T-cell (primary cell): Measurements from ENCODE around the gene LGI4. TPM values are rescaled to one million over a fixed set of nuclear protein-coding genes. Genes with fewer than 3 reads are reported as not detected.

Source experiments
- ATAC-seq, 4 experiments: fragments of 200-7000 bp in 3 of 4; fragments of 150-1000 bp in 1 of 4; cut with Tn5 transposase; replicated peaks in 1 of 4; 1 replicate in 3 of 4; 2 replicates in 1 of 4; pipeline ENCODE4 v1.10.0; 2021; ENCODE audit warnings: moderate library complexity in 3 of 4, mild to moderate bottlenecking in 2 of 4, moderate number of reproducible peaks in 1 of 4
- CTCF ChIA-PET, 2 donors: fragments of 300-600 bp; sonication (Branson Sonifier 250); formaldehyde crosslinking; loops; one replicate each; lab custom pipeline; 2022; ENCODE audit warnings: antibody characterized with exemption in 2 of 2; lab: Charles Lee
- POLR2A ChIA-PET, 2 donors: fragments of 300-600 bp; sonication (Branson Sonifier 250); formaldehyde crosslinking; loops; one replicate each; lab custom pipeline; 2022; ENCODE audit warnings: antibody characterized with exemption in 2 of 2; lab: Charles Lee
- DNase-seq, 35 experiments: peaks; one replicate each; pipeline versions ENCODE4 v3.0.0 to v3.0.0-alpha.2; 2013 to 2023
- H3K27ac ChIP-seq: one replicate; pipeline ENCODE4 v1.5.1; 2013; ENCODE audit warnings: low read length
- H3K27me3 ChIP-seq, 2 experiments: replicated peaks in 1 of 2; 1 replicate in 1 of 2; 2 replicates in 1 of 2; pipeline versions ENCODE4 v1.6.1 to v1.7.0; 2013; ENCODE audit warnings: low read length in 1 of 2, mixed read lengths in 1 of 2; ENCODE audit not compliant: control insufficient read depth in 2 of 2, insufficient read depth in 2 of 2; ENCODE audit errors: extremely low read depth in 1 of 2
- H3K36me3 ChIP-seq, 2 donors: 1 replicate in 1 of 2; 2 replicates in 1 of 2; pipeline versions ENCODE4 v1.6.1 to v1.7.0; 2013; ENCODE audit warnings: low read length in 1 of 2; ENCODE audit not compliant: control insufficient read depth in 2 of 2, insufficient read depth in 1 of 2; ENCODE audit errors: extremely low read depth in 1 of 2
- H3K4me1 ChIP-seq, 2 experiments: 1 replicate in 1 of 2; 2 replicates in 1 of 2; pipeline versions ENCODE4 v1.6.1 to v1.7.0; 2013; ENCODE audit warnings: low read length in 2 of 2, mixed read lengths in 1 of 2; ENCODE audit not compliant: insufficient read depth in 2 of 2, control insufficient read depth in 1 of 2; ENCODE audit errors: extremely low read depth in 1 of 2
- H3K4me3 ChIP-seq, 2 donors: 1 replicate in 1 of 2; 2 replicates in 1 of 2; pipeline versions ENCODE4 v1.5.1 to v1.7.0; 2013; ENCODE audit warnings: mild to moderate bottlenecking in 2 of 2, low read length in 1 of 2, moderate library complexity in 1 of 2; ENCODE audit not compliant: control insufficient read depth in 1 of 2; ENCODE audit errors: extremely low read depth in 1 of 2
- H3K9me3 ChIP-seq: 2 replicates; pipeline ENCODE4 v1.7.0; 2013
- H3K27ac Mint-ChIP-seq, 2 donors: one replicate each; pipeline ENCODE4 v1.8.0; 2020 to 2021; ENCODE audit warnings: mild to moderate bottlenecking in 2 of 2, mixed read lengths in 2 of 2
- H3K27me3 Mint-ChIP-seq, 2 donors: one replicate each; pipeline ENCODE4 v1.8.0; 2021 to 2022; ENCODE audit warnings: mixed read lengths in 2 of 2
- H3K36me3 Mint-ChIP-seq: one replicate; pipeline ENCODE4 v1.8.0; 2021; ENCODE audit warnings: mixed read lengths
- H3K4me1 Mint-ChIP-seq, 3 donors: one replicate each; pipeline ENCODE4 v1.8.0; 2020 to 2022; ENCODE audit warnings: mixed read lengths in 3 of 3, mild to moderate bottlenecking in 1 of 3
- H3K4me3 Mint-ChIP-seq, 3 donors: one replicate each; pipeline ENCODE4 v1.8.0; 2020 to 2022; ENCODE audit warnings: mild to moderate bottlenecking in 3 of 3, mixed read lengths in 3 of 3, moderate library complexity in 3 of 3
- H3K9me3 Mint-ChIP-seq, 3 donors: one replicate each; pipeline ENCODE4 v1.8.0; 2020 to 2022; ENCODE audit warnings: mixed read lengths in 3 of 3
- WGBS: methylation state at CpG from one replicate; pipeline ENCODE4 v1.1.5; 2013; ENCODE audit warnings: missing lambda C conversion rate; ENCODE audit not compliant: insufficient coverage; 5-methylcytosine and 5-hydroxymethylcytosine counted together
- total RNA-seq, 35 experiments: library from RNA in 6 of 35; stranded (reverse) in 6 of 35; fragments of 120-200 nt in 1 of 35; gene quantifications; one replicate each; pipeline versions ENCODE4 v1.2.1 to v1.2.4 and lab custom pipeline; 2013 to 2026

Gene LGI4
- total RNA-seq (1 to 10 TPM in 1 of 5 donors, under 1 TPM in 4; 0.15 to 1.1 (median 0.89) TPM), total RNA-seq (lab: John Stamatoyannopoulos, UW) (0.05 to 2.4 (median 0.74) reads per million in 29 experiments)
- total RNA-seq (2013) = 0.07 TPM

GRCh38 chr19:35134601-35135242 is at the start of gene LGI4:
Gene LGI4, minus strand, starts transcription at chr19:35135059. Its CDS starts 379 bp downstream, at chr19:35134680.
- Histone ChIP-seq H3K36me3 (no peaks in the 10 kb centered on the region), H3K4me1 (peaks cover 0 to 6% of the 10 kb centered on the region in 2 experiments), H3K9me3 (no peaks in the 10 kb centered on the region), H3K4me3 (no peak within 1 kb of the TSS), H3K27me3 (peaks cover 0 to 9% of the 10 kb centered on the region in 2 experiments), H3K27ac (no peak within 1 kb of the TSS)
- Mint-ChIP-seq H3K36me3 (no peaks in the 10 kb centered on the region), H3K4me3 (no peak within 1 kb of the TSS), H3K9me3 (peaks cover 0 to 12% (median 0%) of the 10 kb centered on the region in 3 donors), H3K27me3 (no peaks in the 10 kb centered on the region), H3K27ac (peak within 1 kb of the TSS in 1 of 2 donors; percentile 17), H3K4me1 (peaks cover 0 to 12% (median 8%) of the 10 kb centered on the region in 3 donors)
- 95% methylated on average over 4 of the region's 15 CpGs for WGBS
- POLR2A ChIA-PET = interaction anchor here in 1 of 2 donors (0.5 kb wide), 1 partner anchor 49 kb away, joined by 3 read pairs; no protein-coding TSS in a partner anchor
- no peak for DNase-seq
- CTCF ChIA-PET = interaction anchor here in 1 of 2 donors (1.1 kb wide), 1 partner anchor 20 kb away, joined by 4 read pairs; the partner anchor contains the start of gene FXYD5
- no peak for ATAC-seq

DNA sequence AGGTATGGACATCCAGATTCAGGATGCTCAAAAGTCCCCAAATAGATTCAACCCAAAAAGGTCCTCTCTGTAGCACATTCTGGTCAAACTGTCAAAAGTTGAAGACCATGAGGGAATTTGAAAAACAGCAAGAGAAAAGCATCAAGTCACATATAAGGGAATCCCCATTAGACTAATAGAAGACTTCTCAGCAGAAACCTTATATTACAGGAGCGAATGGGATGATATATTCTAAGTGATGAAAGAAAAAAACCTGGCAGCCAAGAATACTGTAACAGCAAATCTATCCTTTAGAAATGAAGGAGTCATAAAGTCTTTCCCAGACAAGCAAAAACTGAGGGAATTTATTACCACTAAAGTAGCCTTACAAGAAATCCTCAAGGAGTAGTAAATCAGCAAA is 49.4 kb upstream of the LGI4 start:
- peaks cover 3% of the 10 kb centered on the region for H3K9me3 ChIP-seq
- Mint-ChIP-seq H3K4me3 (no peak overlapping the region), H3K27ac (no peak overlapping the region), H3K9me3 (peaks cover 0 to 6% (median 0%) of the 10 kb centered on the region in 3 donors), H3K36me3 (no peaks in the 10 kb centered on the region), H3K4me1 (peaks cover 15 to 34% (median 28%) of the 10 kb centered on the region in 3 donors), H3K27me3 (no peaks in the 10 kb centered on the region)
- DNase-seq (no peak), ATAC-seq (no peak)
- no peaks in the 10 kb centered on the region for H3K36me3 ChIP-seq
- CTCF ChIA-PET = no interaction called here
- POLR2A ChIA-PET = no interaction called here
- H3K4me1 ChIP-seq = peaks cover 10 to 13% of the 10 kb centered on the region in 2 experiments
- H3K27ac ChIP-seq = no peak overlapping the region
- no peaks in the 10 kb centered on the region for H3K27me3 ChIP-seq
- H3K4me3 ChIP-seq = no peak overlapping the region
- no CpG with 5 or more reads among the region's 1 CpG for WGBS

DNA sequence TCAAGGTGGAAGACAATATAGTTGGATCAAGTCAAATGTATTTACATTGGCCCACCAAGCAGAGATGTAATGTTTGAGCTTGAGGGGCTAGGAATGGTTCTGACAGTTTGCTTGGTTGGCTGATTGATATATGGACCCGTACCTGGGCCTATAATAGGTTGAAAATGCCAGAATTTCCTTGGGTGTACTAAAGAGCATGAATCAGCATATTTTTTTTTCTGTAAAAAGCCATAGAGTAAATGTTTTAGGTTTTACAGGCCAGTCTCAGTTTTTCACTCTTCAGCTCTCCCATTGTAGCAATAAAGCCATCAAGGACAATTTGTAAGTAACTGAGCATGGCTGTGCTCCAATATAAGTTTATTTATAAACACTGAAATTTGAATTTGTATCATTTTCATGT is 46.5 kb upstream of the LGI4 start:
- no peak overlapping the region for H3K27ac Mint-ChIP-seq
- Histone ChIP-seq H3K4me3 (no peak overlapping the region), H3K36me3 (no peaks in the 10 kb centered on the region), H3K4me1 (peaks cover 15 to 19% of the 10 kb centered on the region in 2 experiments), H3K27ac (no peak overlapping the region), H3K9me3 (peaks cover 3% of the 10 kb centered on the region), H3K27me3 (no peaks in the 10 kb centered on the region)
- H3K36me3 Mint-ChIP-seq = no peaks in the 10 kb centered on the region
- H3K4me1 Mint-ChIP-seq = peaks cover 30 to 47% (median 35%) of the 10 kb centered on the region in 3 donors
- no peak for DNase-seq
- peaks cover 0 to 12% (median 4%) of the 10 kb centered on the region in 3 donors for H3K9me3 Mint-ChIP-seq
- ChIA-PET POLR2A (no interaction called here), CTCF (interaction anchor here in 1 of 2 donors (0.6 kb wide), 1 partner anchor 40 kb away, joined by 3 read pairs; no protein-coding TSS in a partner anchor)
- no peaks in the 10 kb centered on the region for H3K27me3 Mint-ChIP-seq
- WGBS = 100% methylated on average over 1 of the region's 1 CpG
- ATAC-seq = no peak
- H3K4me3 Mint-ChIP-seq = no peak overlapping the region

- DNase-seq (peak in 1 of 35 experiments; percentile 33), ATAC-seq (peak in 3 of 4 experiments; percentile 38 to 66 (median 55))
- Mint-ChIP-seq H3K27me3 (no peaks in the 10 kb centered on the region), H3K4me3 (peak overlapping the region in 1 of 3 donors; percentile 38), H3K27ac (peak overlapping the region; percentile 45 to 66), H3K36me3 (peaks cover 5% of the 10 kb centered on the region), H3K9me3 (peaks cover 0 to 12% (median 4%) of the 10 kb centered on the region in 3 donors), H3K4me1 (peaks cover 35 to 56% (median 48%) of the 10 kb centered on the region in 3 donors)
- Histone ChIP-seq H3K4me3 (no peak overlapping the region), H3K36me3 (peaks cover 0 to 4% of the 10 kb centered on the region in 2 donors), H3K27ac (no peak overlapping the region), H3K9me3 (peaks cover 3% of the 10 kb centered on the region), H3K4me1 (peaks cover 15 to 19% of the 10 kb centered on the region in 2 experiments), H3K27me3 (no peaks in the 10 kb centered on the region)
- ChIA-PET CTCF (interaction anchor here in 1 of 2 donors (1.0 kb wide), 1 partner anchor 10 kb away, joined by 3 read pairs; no protein-coding TSS in a partner anchor), POLR2A (interaction anchor here in 1 of 2 donors (0.6 kb wide), 1 partner anchor 28 kb away, joined by 4 read pairs; no protein-coding TSS in a partner anchor)
- no CpG with 5 or more reads among the region's 3 CpGs for WGBS
Measured at GRCh38 chr19:35179830-35180229, 45.0 kb upstream of the LGI4 start.

DNA sequence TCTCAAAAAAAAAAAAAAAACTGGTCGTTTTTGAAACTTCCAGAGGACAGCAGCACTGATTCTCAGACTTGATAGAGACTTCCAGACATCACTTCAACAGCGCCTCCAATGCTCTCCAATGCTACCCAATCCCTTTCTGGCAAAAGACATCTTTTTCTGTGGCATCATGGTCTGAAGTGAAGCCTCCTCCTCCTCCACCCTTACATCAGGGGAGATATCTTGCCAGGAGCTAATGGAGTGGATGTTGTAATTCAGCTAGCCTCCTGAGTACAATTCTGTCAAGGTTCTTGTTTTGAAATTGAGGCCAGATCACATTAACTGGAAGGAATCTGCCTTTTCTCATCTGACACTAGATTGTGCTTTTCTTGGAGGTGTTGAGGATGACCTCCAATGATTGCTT is 43.8 kb upstream of the LGI4 start:
- POLR2A ChIA-PET = no interaction called here
- WGBS = 88% methylated on average over 2 of the region's 2 CpGs
- ATAC-seq = no peak
- Mint-ChIP-seq H3K4me1 (peaks cover 36 to 56% (median 56%) of the 10 kb centered on the region in 3 donors), H3K9me3 (peaks cover 0 to 6% (median 4%) of the 10 kb centered on the region in 3 donors), H3K36me3 (peaks cover 5% of the 10 kb centered on the region), H3K27ac (no peak overlapping the region), H3K4me3 (no peak overlapping the region), H3K27me3 (no peaks in the 10 kb centered on the region)
- DNase-seq = no peak
- H3K36me3 ChIP-seq = peaks cover 0 to 5% of the 10 kb centered on the region in 2 donors
- no peaks in the 10 kb centered on the region for H3K27me3 ChIP-seq
- CTCF ChIA-PET = no interaction called here
- no peak overlapping the region for H3K27ac ChIP-seq
- H3K4me3 ChIP-seq = no peak overlapping the region
- peaks cover 15 to 19% of the 10 kb centered on the region in 2 experiments for H3K4me1 ChIP-seq
- no peaks in the 10 kb centered on the region for H3K9me3 ChIP-seq
